Measurements from ENCODE around the gene SYK. TPM values are rescaled to one million over a fixed set of nuclear protein-coding genes. Genes with fewer than 3 reads are reported as not detected.

The SYK gene
- total RNA-seq, 4 donors from 2014 or later = 50.7 to 107 (median 87.1) TPM

DNA sequence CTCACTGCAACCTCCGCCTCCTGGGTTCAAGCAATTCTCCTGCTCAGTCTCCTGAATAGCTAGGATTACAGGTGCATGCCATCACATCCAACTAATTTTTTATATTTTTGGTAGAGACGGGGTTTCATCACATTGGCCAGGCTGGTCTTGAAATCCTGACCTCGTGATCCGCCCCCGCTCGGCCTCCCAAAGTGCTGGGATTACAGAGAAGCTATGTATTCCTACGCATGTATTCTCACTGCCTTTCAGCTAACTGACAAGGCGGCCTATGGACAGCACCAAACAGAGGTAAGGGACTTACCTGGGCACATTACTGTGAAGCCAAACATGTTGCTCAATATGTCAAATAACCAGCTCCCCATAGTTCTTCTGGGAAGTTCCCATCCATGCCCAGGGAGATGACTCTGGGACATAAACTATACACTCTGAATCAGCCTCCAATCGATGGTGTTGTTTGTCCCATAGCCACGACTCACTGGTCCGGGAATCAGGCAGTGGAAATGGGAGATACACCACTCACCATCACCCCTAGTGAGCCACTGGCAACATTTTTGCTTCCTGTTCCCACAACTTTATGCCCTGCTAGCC, 114.6 kb downstream of the SYK start:
- no peak for DNase-seq
- Histone ChIP-seq H3K9me3 (no peaks in the 10 kb centered on the region), H3K27me3 (no peaks in the 10 kb centered on the region), H3K4me3 (replicated peaks in 1 of 3) (no peak overlapping the region), H3K36me3 (no peaks in the 10 kb centered on the region), H3K4me1 (peaks cover 24 to 30% of the 10 kb centered on the region in 2 donors), H3K27ac (no peak overlapping the region)
- TF ChIP-seq, protein P1, sequence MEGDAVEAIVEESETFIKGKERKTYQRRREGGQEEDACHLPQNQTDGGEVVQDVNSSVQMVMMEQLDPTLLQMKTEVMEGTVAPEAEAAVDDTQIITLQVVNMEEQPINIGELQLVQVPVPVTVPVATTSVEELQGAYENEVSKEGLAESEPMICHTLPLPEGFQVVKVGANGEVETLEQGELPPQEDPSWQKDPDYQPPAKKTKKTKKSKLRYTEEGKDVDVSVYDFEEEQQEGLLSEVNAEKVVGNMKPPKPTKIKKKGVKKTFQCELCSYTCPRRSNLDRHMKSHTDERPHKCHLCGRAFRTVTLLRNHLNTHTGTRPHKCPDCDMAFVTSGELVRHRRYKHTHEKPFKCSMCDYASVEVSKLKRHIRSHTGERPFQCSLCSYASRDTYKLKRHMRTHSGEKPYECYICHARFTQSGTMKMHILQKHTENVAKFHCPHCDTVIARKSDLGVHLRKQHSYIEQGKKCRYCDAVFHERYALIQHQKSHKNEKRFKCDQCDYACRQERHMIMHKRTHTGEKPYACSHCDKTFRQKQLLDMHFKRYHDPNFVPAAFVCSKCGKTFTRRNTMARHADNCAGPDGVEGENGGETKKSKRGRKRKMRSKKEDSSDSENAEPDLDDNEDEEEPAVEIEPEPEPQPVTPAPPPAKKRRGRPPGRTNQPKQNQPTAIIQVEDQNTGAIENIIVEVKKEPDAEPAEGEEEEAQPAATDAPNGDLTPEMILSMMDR (IDR thresholded peaks at IDR 0.05) = no peak
- TF ChIP-seq POLR2A (IDR thresholded peaks at IDR 0.05) = no peak
- intact Hi-C loops (cut with DNase I) = loop anchor here (5.0 to 10.0 kb wide), 3 partner anchors 271 to 769 kb away; no protein-coding TSS in a partner anchor
- WGBS, 2 donors = 92 to 94% methylated on average over 11 of the region's 11 CpGs

DNA sequence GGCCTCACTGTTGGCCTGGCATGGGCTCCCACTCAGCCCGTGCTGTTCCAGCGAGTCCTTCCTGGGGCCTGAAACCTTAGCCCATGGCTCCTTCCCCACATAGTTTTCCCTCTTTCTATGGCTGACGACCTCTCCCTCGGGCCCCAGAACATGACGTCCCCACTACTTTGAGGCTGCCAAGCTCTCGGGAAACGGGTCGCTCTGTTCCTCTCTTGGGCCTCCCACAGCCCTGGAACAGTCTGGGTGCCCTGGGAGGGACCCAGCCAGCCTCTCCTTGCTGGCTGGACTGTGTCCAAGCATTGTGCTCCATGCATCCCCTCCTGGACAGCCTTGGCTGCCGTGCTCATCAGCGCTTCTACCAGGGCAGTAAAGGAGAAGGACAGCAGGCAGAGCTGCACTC, 118.3 kb downstream of the SYK start:
- no peaks in the 10 kb centered on the region for H3K27me3 ChIP-seq
- H3K9me3 ChIP-seq = no peaks in the 10 kb centered on the region
- intact Hi-C loops (cut with DNase I) = loop anchor here (5.0 to 10.0 kb wide), 3 partner anchors 267 to 765 kb away; no protein-coding TSS in a partner anchor
- peak; percentile 78 to 79 for DNase-seq
- no peaks in the 10 kb centered on the region for H3K36me3 ChIP-seq
- 50 to 56% methylated on average over 8 to 10 of the region's 10 CpGs for WGBS, 2 donors
- TF ChIP-seq POLR2A (IDR thresholded peaks at IDR 0.05) = no peak
- TF ChIP-seq, protein P1 (IDR thresholded peaks at IDR 0.05) = no peak
- H3K27ac ChIP-seq = peak overlapping the region; percentile 13 to 76 (median 38)
- no peak overlapping the region for H3K4me3 ChIP-seq (replicated peaks in 1 of 3)
- peaks cover 38 to 46% of the 10 kb centered on the region in 2 donors for H3K4me1 ChIP-seq

DNA sequence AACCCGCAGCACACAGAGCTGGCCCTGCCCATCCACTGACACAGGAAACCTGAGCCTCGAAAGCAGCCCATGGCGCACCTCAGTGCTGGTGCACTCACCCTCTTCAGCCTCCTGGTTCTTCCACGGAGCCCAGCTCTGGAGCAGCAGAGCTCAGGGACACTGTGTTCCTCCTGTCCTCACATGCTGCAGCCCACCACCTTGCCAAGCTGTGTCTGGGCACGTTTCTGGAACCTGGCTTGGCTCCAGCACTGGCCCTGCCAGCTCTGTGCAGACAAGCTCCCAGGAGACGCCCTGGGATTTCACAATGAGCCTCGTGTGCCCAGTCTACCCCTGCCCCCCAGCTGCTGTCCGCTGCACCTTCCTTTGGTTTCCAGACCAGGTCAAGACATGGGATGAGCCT, 119.5 kb downstream of the SYK start:
- WGBS, 2 donors = 19 to 44% methylated on average over 4 to 8 of the region's 8 CpGs
- TF ChIP-seq, protein P1 (IDR thresholded peaks at IDR 0.05) = peak in 1 of 6 experiments; percentile 15
- peak in 1 of 2 donors; percentile 67 for TF ChIP-seq POLR2A (IDR thresholded peaks at IDR 0.05)
- H3K9me3 ChIP-seq = no peaks in the 10 kb centered on the region
- no peaks in the 10 kb centered on the region for H3K27me3 ChIP-seq
- no peaks in the 10 kb centered on the region for H3K36me3 ChIP-seq
- intact Hi-C loops (cut with DNase I) = no loop called here
- peak; percentile 99 for DNase-seq
- peaks cover 38 to 41% of the 10 kb centered on the region in 2 donors for H3K4me1 ChIP-seq
- H3K4me3 ChIP-seq (replicated peaks in 1 of 3) = no peak overlapping the region
- peak overlapping the region; percentile 59 to 76 (median 73) for H3K27ac ChIP-seq

DNA sequence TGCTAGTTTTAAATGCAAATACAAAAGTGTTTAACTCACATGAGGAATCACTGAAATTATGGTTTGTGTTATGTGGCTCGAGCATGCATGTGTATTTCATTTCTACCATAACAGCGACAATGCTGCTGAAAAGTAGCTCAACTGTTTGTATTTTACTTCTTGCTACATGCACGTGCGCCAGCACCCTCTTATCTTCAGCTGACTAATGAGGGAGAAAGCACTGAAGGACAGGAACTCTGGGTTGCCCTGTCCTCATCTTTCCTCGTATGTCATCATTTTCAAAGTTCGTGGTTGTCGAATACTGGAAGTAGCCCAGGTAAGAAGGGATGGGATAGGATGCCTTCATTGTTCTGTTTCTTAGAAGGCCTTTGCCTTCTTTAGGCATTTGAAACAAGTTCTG, 120.3 kb downstream of the SYK start:
- Histone ChIP-seq H3K36me3 (no peaks in the 10 kb centered on the region), H3K4me3 (replicated peaks in 1 of 3) (no peak overlapping the region), H3K9me3 (no peaks in the 10 kb centered on the region), H3K27ac (peak overlapping the region in 2 of 3 donors; percentile 59 to 76), H3K27me3 (no peaks in the 10 kb centered on the region), H3K4me1 (peaks cover 38 to 41% of the 10 kb centered on the region in 2 donors)
- TF ChIP-seq, protein P1 (IDR thresholded peaks at IDR 0.05) = no peak
- no peak for TF ChIP-seq POLR2A (IDR thresholded peaks at IDR 0.05)
- 82 to 84% methylated on average over 7 of the region's 7 CpGs for WGBS, 2 donors
- DNase-seq = peak in 1 of 2 donors; percentile 34
- intact Hi-C loops (cut with DNase I) = no loop called here

DNA sequence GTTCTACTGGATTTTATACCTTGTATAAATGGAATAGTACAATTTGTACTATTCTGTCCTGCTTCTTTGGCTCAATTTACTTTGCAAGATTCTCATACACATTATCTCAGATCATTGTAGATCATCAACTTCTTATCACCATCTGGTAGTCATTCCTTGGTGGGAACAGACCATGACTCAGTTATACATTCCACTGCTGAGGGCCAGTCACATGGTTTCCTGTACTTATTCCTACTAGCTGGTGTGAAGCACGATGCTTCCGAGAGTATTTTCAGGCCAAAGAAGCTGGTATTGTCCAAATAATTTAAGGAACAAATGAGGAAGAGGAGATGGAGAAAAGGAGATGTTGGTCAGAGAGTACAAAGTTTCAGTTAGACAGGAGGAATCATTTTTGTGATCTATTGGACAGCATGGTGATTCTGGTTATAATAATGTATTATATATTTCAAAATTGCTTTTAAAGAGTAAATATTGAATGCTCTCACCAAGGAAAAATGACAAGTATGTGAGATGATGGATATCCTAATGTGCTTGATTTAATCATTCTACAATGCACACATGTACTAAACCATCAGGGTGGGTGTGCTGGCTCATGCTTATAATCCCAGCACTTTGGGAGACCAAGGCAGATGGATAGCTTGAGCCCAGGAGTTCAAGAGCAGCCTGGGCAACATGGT, 124.1 kb downstream of the SYK start:
- intact Hi-C loops (cut with DNase I) = no loop called here
- WGBS, 2 donors = 77 to 81% methylated on average over 2 of the region's 2 CpGs
- Histone ChIP-seq H3K27ac (no peak overlapping the region), H3K4me1 (peaks cover 27 to 30% of the 10 kb centered on the region in 2 donors), H3K9me3 (no peaks in the 10 kb centered on the region), H3K36me3 (no peaks in the 10 kb centered on the region), H3K4me3 (replicated peaks in 1 of 3) (no peak overlapping the region), H3K27me3 (no peaks in the 10 kb centered on the region)
- DNase-seq = no peak
- TF ChIP-seq, protein P1 (IDR thresholded peaks at IDR 0.05) = no peak
- no peak for TF ChIP-seq POLR2A (IDR thresholded peaks at IDR 0.05)

All from thyroid gland (tissue), 4 donors.